Stimulated activated naive CD4-positive, alpha-beta T cell treated with Interleukin-2 at 50 U/mL for 16 hours (primary cell): Measurements from ENCODE around the gene ZNF423.
"Not testable (repeated sequence)": the region's sequence is repeated elsewhere in the genome, so short reads cannot be mapped to it uniquely, and the experiment has no call there.

Source experiments
- DNase-seq: peaks from one replicate; lab custom pipeline; 2025; lab: John Stamatoyannopoulos, UW

The ZNF423 gene

DNA sequence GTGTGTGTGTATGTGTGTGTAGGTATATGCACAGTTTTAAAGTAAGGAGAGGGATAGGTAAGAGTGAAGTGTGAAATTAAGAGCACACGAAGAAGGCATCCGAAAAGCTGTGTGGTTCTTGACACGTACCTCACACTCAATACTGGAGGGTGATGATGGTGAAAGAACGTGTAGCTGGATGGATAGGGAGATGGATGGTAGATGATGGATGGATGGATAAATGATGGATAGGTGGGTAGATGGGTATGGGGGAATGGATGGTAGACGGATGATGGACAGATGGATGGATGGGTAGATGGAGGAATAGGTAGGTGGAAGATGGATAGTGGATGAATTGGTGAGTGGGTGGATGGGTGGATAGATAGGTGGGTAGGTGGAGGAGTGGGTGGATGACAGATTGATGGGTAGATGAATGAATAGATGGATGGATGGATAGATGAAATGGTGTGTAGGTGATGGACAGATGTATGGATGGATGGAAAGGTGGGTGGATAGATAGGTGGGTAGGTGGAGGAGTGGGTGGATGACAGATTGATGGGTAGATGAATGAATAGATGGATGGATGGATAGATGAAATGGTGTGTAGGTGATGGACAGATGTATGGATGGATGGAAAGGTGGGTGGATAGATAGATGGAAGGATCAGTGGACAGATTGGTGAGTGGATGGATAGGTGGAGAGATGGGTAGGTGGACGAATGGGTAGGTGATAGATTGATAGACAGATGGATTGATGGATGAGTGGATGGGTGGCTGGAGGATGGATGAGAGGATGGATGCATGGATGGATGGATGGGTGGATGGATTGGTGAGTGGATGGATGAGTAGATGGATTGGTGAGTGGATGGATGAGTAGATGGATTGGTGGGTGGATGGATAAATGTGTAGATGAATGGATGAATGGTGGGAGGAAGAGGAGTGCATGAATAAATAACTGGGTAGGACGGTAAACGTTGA lies 349.6 kb downstream of the ZNF423 start:
- not testable (repeated sequence) for DNase-seq

DNA sequence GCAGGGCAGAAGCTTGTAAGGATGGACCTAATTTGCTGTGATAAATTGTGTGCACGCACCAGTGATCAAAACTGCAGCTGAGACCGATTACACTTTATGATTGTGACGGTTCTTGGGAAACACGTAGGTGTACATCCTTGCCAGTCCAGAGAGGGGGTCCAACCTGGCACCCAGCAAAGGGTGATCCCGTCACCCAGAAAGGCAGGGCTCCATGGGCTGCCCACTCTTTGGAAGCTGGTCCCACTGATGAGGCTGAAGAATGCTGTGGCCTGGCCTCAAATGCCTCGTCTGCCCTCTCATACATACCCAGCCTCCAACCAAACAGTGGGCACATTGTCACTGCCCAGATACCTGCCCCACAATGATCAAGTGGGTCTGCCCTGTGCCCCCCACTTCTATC lies 350.4 kb downstream of the ZNF423 start:
- DNase-seq: no peak

DNA sequence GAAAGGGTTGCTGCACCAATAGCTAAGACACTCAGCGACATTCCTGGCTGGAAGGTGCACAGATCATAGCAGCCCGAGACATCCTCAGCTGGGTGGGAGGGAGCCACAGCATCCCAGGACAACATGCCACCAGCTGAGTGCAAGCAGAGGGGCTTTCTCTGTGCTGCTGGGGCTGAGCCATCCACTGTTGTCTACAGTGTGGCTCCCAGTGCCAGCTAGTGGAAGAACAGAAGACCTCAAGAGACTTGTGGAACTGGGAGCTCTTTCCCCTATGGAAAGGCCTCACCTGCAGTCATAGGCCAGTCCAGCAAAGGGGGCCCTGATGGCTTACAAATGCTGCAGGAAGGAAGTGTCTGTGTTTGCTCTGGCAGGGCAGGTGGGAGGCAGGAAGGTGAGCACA lies 351.3 kb downstream of the ZNF423 start:
- DNase-seq: no peak

DNA sequence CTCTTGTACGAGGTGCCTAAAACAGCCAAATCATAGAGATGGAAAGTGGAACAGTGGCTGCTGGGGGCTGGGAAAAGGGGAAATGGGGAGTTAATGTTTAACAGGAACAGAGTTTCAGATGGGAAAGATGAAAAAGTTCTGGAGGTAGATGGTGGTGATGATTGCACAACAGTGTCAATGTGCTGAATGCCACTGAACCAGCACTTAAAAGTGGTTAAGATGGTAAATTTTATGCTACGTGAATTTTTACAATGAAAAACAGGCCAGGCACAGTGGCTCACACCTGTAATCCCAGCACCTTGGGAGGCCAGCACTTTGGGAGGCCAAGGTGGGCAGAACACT lies 351.9 kb downstream of the ZNF423 start:
- no peak for DNase-seq

DNA sequence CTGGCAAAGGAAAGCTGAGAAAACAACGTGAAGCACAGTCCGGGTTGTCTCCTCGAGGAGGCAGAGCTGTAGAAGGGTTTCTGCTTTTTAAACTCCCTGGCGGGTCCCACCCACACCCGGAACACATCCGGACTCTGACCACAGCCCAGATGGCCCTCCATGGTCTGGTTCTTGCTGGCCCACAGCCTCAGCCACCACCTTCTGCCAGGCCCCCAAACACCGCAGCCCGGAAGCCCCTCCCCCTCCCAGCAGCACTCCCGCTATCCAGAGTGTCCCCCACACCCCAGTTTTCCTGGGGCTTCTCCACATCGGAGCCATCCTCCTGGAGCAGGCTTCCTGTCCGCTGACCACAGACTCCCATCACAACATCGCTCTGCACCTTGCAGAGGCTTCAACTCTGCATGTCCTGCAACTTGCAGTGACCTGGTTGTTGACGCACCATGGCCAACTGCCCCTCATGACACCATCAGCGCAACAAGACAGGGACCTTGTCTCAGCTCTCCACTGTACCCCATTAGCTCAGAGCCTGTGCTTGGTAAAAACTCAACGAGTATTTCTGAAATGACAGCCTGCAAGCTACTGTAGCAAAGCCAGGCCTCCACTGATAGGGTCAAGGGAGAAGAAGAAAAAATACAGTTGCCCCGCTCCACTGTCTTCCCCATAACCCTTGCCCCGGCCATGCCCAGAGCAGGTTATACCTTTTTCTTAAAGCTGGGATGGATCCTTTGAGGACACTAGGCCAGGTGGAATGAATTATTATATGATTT lies 352.5 kb downstream of the ZNF423 start:
- DNase-seq: no peak

DNA sequence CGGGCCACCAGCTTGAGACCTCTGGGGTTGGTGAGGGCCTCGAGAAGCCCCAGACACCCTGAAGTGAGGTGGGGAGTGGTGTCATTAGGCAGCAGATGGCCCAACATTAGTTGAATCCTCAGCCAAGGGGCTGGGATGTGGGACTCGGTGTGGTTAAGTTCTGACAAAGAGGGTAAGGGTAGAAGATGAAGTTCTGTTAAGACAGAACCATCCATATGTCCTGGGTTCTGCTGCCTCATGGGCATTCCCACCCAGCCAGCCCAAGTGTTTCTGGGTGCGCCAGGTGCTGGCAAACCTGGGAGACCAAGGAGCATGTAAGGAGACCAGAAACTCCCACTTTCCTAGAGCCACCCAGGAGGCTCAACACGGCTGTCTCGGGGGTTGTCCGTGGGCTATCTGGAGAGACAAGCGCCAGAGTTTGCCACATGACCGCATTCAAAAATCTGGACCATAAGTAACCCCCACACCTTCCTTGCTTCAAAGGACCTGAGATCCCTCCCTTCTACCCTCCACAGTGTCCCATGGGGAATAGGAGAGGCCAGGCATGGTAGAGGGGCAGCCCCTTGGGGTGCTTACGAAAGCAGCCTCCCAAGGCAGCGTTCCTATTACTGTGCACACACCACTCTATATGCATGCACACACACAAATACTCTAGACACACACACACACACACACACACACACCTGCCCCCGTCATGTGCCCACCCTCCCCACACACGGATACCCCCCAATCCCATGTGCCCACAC lies 353.6 kb downstream of the ZNF423 start:
- DNase-seq: no peak

DNA sequence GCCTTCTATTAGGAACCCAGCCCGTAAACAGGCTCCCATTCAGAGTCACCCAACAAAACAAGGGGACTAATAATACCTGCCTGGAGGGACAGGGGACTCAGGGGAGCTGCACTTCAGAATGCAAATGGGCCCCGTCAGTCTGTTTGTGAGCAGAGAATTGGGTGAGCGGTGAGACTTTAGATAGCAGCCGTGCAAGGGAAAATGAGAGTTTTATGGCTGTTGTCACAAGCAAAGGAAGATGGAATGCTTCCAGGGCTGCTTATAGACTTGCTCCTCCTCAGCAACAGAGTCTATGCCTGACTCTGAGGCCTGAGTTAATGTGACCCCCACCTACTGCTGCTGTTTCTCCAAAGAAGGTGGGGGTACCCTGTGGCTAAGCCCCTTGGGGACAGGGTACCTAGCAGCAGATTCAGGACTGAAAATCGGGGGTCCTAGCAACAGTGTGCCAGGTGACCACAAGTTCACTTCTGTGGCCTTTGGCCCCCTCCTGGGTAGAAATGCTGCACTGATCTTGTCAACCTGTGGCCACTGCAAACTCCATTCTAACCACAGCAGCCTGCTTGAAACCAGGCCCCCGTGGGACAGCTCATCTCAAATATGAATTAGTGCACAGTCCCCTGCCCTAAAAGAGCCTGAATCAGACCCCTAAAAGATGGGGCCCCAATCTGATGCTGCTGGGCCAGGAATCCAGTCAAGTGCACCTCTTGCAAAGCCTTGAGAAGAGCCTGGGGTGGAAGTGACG lies 355.9 kb downstream of the ZNF423 start:
- no peak for DNase-seq

DNA sequence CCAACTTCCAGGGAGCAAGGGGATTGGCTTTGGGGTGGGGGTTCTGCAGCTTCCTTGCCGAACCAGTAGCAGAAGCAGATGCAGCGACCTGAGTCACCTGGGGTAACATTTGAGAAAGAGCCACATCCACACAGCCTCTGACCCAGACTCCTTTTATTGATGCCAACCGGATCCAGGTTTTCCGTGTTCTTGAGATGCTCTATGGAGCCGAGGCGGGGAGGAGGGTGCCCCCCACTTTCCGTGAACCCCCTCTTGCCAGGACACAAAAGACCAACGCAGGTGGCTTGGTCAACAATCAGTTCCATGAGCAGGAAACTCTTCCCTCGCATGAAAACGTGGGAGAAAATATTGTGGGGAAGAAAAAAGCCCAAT lies 356.5 kb downstream of the ZNF423 start:
- no peak for DNase-seq

DNA sequence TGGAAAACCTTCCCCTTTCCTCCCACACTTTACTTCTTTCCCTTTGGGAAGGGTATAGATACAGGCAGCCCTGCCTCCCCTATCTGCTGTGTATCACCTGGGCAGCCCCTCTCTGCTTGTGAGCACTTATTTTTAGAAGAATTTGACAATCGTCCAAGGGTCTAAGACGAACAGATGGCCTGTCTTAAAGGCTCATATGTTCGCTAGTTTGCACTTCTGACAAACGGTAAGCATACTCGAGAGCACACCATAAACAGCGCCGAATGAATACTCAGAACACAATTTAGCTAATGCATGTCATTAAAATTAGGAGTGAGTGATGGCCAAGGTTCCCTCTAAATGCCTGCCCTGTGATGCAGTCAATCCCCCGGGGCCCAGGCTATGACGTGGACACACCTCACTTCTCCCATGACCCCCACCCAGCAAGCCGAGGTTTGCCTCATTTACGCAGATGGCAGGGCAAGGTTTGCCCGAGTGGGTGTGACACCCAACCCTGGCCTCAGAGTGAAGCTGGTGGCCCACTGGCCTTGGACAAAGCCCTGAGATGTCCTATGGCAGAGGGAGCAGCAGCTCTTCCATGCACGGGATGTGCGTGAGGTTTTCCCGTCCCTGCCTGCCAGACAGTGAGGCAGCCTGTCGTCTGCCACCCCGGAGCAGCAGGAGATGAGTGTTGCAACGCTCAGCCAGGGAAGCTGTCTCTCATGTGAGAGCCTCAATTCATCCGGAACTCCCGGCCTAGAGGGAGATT lies 357.1 kb downstream of the ZNF423 start:
- DNase-seq: no peak

DNA sequence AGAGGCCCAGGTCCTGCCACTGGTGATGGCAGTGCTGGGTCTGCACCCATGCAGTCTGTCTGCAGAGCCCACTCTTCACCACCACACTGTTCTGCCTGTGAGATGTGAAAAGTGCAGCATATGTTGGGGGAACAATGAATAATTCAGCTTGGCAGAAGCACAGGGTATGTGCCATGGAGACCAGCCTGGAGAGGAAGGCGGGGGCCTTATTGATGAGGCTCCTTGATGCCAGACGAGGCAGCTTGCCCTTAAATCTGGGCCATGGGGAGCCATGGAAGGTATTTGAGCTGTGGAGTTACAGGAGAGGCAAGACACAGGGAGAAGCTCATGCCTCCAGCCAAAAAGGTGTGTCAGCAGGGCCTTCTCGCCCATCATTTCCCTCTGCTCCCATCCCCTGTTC lies 357.6 kb downstream of the ZNF423 start:
- DNase-seq: no peak

DNA sequence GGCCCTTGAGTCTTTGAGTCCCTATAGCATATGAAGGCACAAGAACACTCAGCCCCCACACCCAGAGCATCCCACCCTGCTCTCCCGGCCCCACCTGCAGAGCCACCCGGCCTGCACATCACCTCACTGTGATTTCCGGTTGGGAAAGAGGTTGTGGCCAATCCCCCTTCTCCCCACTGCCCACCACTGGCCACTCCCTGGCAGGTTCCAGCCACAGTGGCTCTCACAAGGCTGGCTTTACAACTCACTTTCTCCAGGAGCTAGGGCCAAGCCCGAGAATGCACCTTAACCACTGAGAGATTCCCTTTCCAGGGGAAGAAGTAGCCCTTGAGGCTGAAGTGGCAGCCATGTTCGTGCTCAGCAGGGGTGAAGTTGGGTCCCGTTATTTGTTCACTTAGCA lies 358.4 kb downstream of the ZNF423 start:
- DNase-seq: no peak

DNA sequence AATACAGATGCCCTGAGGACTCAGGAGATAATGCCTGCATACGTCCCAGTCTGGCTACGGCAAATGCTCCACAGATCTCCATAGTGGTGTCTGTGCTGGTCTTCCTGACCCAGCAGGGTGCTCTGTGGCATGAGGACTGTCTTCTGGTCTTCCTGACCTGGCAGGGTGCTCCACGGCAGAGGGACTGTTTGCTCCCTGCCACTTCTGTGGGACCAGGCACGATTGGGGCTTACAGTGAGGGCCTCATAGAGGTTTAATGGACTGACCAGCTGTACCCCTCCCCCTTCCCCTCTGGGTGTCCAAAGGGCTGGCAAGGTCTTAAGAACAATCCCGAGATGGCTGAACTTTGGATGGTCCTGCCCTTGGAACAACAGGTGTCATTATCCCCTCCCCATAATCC lies 359.3 kb downstream of the ZNF423 start:
- no peak for DNase-seq

DNA sequence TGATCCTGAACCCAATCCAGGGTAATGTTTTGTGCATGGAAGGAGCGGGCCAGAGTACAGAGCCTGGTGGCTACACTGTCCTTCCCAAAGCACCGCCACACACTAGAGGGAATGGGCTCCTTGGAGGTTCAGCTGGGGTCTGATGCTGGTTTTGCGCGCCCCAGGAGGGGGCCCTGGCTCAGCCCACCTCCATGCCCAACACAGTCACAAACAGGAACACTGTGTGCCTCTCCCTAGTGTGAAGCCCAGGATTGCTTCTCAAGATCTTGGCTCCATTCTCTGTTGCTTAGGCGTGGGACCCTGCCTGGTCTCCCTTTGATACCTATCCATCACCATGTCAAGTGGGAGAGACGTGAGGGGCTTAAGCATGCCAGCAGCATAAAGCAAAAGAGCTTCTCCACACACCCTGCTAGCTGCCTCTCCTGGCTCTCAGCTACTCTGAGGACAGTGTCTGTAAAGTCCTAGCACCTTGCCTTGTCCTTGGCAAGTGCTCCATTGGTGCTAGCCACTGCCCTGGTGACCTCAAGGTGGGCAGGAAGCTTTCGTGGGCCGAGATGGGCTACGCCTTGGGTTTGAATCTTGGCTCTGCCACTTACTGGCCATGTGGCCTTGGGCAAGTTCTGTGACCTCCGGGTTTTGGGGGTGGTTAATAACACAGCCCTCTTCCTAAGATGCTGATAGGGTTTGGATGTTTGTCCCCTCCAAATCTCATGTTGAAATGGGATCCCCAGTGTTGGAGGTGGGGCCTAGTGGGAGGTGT lies 360.1 kb downstream of the ZNF423 start:
- DNase-seq: no peak

DNA sequence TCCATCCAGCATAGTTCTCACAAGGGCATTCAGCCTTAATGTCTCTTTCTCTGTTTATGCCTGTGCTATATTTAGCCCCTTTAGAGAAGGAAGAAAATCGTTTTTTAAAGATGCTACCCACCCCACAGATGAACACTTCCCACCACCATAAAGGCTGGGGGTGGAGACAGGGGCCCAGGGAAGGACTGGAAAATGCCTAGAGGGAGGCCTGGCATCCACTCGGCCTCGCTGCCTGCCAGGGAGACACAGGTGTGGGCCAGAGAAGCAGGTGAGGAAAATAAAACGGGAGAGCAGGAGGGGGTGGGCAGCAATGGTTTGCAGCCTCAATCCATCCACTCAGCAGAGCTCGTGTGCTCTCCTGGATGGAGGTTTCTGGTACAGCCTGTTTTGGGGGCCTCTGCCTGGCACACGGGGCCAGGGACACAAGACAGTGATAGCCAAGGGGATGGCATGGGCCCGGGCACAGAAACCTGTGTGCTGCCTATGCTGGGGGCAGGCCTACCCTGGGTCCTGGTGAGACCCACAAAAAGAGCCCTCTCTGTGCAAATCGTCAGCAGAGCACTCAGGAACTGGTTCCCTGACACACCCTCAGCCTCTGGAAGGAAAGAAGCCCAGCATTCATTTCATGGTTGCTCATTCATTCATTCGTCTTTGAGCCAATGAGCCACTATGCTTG lies 360.9 kb downstream of the ZNF423 start:
- no peak for DNase-seq

DNA sequence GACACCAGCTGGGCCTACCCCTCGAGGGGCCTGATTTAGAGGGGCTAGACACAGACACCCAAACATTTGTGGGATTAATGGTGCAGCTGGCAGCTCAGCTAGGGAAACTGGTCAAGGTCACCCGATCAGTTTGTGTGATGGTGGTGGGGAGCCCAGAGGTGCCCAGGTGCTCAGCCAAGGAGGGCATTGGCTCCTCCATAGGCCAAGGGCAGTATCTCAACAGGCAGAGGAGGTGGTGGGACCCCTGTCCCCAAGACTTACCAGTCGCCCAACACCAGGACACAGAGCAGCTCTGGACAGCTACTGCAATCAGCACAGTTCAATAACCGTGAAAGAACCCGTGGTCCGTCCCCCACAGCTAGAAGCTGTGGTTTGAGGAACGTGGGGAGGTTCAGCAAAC lies 361.4 kb downstream of the ZNF423 start:
- no peak for DNase-seq

DNA sequence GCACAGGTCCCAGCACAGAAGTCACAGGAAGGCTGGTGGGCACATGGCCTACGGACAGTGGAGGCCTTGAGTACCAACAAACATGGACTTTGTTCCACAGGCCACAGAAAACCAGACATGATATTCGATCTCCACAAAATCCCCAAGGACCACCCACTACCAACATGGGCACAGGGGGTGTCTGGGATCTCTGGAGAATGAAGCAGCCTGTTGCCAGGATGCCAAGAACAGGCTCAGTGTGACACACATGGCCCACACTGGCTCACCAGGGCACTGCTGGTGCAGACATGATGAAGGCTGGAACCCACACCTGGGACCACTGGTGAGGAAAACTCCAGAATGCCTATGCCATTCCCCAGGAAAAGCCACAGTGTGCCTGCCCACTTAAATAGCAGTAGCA lies 362.1 kb downstream of the ZNF423 start:
- no peak for DNase-seq

DNA sequence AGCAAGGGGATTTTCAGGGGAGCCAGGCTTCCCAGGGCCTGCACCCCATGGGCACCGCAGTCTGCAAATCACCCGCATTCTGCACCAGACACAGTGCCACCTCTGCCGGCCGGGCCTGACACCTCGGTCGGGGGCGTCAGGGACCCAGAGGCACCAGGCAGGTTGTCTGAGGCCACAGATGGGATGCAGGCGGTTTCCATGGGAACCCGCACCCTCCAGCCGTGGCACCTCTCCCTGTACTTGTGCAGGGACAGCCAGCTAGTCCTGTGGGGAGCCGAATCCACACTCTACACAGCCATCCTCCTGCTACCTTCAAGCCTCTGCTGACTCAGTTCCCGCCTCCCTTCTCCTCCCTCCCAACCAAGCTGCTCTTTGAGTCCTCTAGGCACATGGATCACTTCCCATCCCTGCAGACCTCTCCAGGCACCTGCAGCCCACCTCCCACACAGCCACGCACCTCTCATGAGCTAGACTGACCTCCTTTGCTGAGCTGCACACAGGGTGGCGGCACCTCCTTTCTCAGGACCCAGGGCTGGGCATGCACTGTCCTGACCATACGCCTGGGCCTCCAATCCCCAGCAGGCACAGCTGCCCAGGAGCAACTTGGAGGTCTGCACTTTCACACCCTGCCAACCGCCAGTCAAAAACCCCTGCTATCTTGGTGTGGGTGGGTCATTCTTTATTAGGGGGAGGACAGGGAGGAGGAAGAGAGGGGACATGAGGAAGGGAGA lies 362.9 kb downstream of the ZNF423 start:
- DNase-seq: no peak

DNA sequence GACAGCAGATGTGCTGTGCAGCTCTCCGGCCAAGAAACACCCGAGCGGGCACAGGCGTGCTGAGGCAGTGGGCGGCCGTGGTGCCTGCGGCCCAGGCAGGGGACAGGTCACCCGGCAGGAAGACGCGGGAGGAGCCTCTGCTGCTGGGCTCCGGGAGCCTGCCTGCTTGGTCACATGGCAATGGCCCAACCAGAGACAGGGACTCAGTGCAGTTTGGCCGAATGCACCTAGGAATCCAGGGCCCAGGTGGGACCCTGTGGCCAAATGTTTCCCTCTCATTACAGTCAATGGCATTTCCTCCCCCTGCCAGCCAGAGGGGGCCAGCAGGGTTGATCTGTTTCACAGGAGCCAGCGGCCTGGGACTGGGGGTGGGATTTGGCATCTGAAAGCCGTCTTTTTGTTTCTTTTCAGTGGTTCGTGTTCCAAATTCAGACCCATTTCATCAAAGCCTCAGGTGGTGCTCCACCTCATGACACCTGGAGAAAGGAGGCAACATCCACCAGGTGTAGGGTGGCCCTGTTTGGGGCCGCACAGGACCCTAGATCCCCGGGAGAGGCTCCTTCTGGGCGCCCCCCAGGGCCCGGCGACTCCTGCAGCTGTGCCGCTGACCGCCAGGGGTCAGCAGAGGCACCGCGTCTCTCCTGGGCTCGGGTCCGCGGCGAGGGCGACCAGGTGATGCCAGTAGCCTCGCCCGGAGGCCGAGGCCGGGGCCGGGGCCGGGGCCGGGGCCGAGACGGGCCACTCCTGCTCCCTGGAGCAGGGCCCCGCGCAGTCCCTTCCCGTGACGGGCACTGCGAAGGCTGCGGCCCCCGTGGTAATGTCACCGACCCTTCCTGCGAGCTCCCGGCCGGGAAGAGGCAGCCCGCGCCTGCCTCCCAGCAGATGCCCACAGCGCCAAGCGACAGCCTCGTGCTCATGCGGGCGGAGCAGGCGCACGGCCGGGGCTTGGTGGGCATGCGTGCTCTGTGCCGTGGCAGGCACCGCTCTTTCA lies 363.8 kb downstream of the ZNF423 start:
- no peak for DNase-seq
